NCI-H2196 treated with DMSO at 0.1 percent for 48 hours (cell line): ENCODE data around the gene MRC2.

Experiments
- DNase-seq: peaks from one replicate; lab custom pipeline; 2025; ENCODE audit not compliant: unreplicated experiment; lab: John Stamatoyannopoulos, UW

Gene MRC2

GRCh38 chr17:62631936-62632924 lies 4.8 kb downstream of the MRC2 start:
- no peak for DNase-seq

- no peak for DNase-seq
Measured at GRCh38 chr17:62637809-62638208, 10.3 kb downstream of the MRC2 start.

GRCh38 chr17:62641153-62641552 lies 13.7 kb downstream of the MRC2 start:
- no peak for DNase-seq

GRCh38 chr17:62641951-62642350 lies 14.5 kb downstream of the MRC2 start:
- DNase-seq = no peak

GRCh38 chr17:62643496-62643895 lies 16.0 kb downstream of the MRC2 start:
- no peak for DNase-seq

- DNase-seq = no peak
Measured at GRCh38 chr17:62644487-62645173, 17.2 kb downstream of the MRC2 start.

- DNase-seq = no peak
Measured at GRCh38 chr17:62648251-62648955, 20.9 kb downstream of the MRC2 start.

GRCh38 chr17:62648956-62649294 lies 21.5 kb downstream of the MRC2 start:
- DNase-seq = no peak

GRCh38 chr17:62649570-62649969 lies 22.1 kb downstream of the MRC2 start:
- DNase-seq = no peak

GRCh38 chr17:62650587-62650986 lies 23.1 kb downstream of the MRC2 start:
- DNase-seq = no peak

GRCh38 chr17:62652251-62653001 lies 25.0 kb downstream of the MRC2 start:
- DNase-seq = peak; percentile 80

- peak; percentile 91 for DNase-seq
Measured at GRCh38 chr17:62653002-62653825, 25.7 kb downstream of the MRC2 start.

- peak; percentile 35 for DNase-seq
Measured at GRCh38 chr17:62653826-62654761, 26.6 kb downstream of the MRC2 start.

GRCh38 chr17:62655656-62656055 lies 28.2 kb downstream of the MRC2 start:
- DNase-seq = no peak

- no peak for DNase-seq
Measured at GRCh38 chr17:62656446-62656845, 29.0 kb downstream of the MRC2 start.

GRCh38 chr17:62657145-62657665 lies 29.7 kb downstream of the MRC2 start:
- DNase-seq = no peak

- DNase-seq = no peak
Measured at GRCh38 chr17:62657690-62658089, 30.2 kb downstream of the MRC2 start.

GRCh38 chr17:62658136-62658920 lies 30.9 kb downstream of the MRC2 start:
- DNase-seq = no peak
